Activated CD8-positive, alpha-beta memory T cell treated with anti-CD3 and anti-CD28 coated beads for 1 hour (primary cell): Measurements from ENCODE around the gene NOL9.
"Not testable (repeated sequence)": the region's sequence is repeated elsewhere in the genome, so short reads cannot be mapped to it uniquely, and the experiment has no call there.

Experiments used
- DNase-seq, 2 donors: peaks; one replicate each; pipeline ENCODE4 v3.0.0-alpha.2; 2020; ENCODE audit warnings: low read depth in 1 of 2; ENCODE audit errors: extremely low read depth in 1 of 2

Gene NOL9

GRCh38 chr1:6554031-6554906, at the start of gene NOL9:
NOL9 (minus strand) TSS chr1:6554513; CDS start chr1:6554502, 11 bp downstream.
- DNase-seq, result peak; percentile 78 to 91

DNA sequence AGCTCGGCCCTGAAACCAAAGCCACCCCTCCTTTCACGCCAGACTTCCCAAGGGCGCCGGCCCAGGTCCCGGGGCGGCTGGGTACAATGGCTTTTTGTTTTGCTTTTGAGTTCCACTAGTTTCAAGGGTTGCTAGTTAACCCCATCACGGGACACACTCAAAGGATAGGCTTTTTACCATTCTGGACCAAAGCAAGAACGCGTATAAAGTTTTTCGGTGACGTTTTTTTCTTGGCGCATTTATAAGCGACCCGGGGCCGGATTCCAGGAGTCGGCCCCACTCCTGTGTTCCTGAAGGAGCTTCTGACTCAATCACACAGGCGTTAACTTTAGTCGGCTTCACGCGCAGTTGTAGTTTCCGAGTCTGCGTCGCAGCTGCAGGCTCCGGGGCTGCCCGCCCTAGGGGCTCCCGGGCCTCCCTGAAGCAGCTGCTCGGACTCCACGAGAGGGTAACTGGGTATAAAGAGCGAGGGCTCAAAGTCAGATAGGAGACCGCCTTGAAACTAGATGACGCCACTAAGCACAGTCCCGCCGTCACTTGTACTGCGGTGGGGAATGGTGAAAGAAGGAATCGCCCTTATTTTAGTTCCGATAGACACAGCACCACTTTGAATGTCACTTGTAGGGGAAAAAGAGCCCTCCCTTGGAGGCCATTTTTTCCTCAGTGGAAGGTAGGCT, 49.1 kb upstream of the NOL9 start:
- no peak for DNase-seq

GRCh38 chr1:6602669-6603237, 48.4 kb upstream of the NOL9 start, which contains the start of gene KLHL21:
KLHL21 (minus strand) TSS chr1:6602869; CDS start chr1:6602817, 52 bp downstream.
- DNase-seq, result peak; percentile 58 to 80

GRCh38 chr1:6601923-6602668, 47.8 kb upstream of the NOL9 start:
- no peak for DNase-seq

DNA sequence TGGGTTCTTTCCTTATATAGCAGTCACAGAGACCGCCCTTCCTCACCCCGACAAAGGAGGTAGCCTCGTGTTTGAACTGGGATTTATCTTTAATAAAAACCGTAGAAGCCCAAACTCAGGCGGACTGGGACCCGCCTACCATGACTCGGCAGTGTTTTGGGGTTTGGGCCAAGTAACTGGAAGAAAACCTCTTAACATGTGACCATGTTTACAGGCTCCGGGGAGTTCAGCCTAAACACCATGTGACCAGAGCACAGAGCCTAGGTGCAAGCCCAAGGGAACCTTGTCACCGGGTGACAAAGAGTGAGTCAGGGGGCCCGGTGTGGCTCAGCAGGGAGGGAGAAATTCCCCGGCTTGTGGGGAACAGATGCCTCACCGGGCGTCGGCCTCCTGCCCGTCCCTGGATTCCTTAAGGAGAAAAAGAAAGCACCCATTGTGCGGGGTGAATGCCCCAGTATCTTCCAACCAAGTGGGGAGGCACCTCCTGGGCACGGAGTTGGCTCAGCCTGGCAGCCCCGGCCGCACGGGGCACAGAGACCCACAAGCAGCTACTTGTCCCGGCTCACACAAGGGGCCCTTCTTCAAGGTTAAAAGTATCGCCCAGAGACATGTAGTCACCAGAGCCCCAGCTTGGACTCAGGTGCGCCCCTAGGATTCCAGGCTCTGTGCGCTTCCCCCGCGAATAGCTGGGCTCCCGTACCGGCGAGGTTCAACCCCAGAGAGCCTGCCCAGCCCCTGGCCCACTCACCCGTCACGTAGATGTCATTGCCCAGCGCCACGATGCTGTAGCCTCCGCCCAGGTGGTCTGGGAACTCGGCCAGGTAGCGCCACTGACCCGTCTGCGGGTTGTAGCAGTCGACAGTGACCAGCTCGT, 47.0 kb upstream of the NOL9 start:
- DNase-seq, result no peak

- no peak for DNase-seq
Measured at GRCh38 chr1:6600410-6601048, 46.2 kb upstream of the NOL9 start.

- not testable (repeated sequence) for DNase-seq
Measured at GRCh38 chr1:6599991-6600390, 45.7 kb upstream of the NOL9 start.

- DNase-seq, result no peak
Measured at GRCh38 chr1:6599141-6599975, 45.0 kb upstream of the NOL9 start.

DNA sequence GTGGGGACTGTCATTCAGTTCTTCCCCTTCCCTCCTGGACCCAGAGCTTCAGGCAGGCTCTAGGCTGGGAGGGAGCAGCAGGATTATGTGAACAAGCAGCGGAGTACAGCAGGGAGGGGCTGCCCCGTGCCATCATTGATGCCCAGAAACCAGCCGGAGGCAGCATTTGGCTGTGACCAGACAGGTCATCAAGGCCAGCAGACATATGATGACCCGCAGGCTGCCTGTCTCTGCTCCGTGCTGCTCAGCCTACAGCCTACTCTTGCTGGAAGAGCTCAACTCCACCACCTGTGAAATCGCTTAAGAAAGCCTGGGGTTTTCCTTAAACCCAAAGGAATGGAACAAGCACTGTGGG, 43.4 kb upstream of the NOL9 start:
- DNase-seq, result no peak

- no peak for DNase-seq
Measured at GRCh38 chr1:6596886-6597776, 42.8 kb upstream of the NOL9 start.

DNA sequence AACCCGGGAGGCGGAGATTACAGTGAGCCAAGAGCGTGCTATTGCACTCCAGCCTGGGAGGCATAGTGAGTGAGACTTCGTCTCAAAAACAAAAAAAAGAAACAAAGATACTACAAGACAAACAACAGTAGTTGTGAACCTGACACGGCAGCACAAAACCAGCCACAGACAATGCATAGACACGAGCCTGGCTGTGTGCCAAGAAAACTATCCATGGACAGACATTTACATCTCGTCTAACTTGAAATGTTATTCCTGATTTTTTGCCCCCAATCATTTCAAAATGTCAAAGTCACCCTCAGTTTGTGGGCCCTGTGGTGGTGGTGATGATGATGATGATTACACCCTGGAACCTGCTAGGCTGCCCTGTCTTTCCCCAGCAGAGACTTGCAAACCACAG, 42.0 kb upstream of the NOL9 start:
- DNase-seq, result no peak

DNA sequence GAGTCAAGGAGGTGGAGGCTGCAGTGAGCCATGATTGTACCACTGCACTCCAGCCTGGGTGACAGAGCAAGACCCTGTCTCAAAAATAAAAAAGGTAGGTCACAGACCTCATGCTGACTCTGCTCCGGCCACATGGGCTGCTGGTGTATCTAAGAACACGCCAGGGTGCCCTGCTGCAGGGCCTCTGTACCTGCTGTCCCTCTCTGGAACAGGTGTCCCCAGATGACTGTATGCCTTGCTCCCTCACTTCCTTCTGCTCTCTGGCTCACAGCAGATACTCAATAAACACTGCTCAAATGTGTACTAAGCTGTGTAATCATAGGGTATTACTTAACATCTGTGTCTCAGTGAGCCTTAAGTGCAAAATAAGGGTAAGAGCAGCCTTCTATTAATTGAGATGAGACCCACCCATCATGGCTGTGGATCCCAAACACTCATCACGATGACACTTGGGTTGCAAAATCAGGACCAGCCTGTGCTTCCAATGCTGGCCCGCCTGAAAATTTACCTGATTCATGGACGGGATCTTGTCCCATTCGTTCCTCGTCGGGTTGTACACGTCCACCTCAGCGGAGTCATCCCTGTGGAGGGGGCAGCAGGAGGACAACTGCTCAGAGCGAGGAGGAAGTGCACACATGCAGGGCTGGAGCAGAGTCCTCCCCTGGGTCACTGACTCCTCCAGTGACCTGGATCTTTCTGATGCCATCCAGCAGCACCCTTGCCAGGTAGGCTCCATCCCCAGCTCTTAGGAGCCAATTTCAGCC, 40.8 kb upstream of the NOL9 start:
- no peak for DNase-seq

GRCh38 chr1:6593810-6594209, 39.5 kb upstream of the NOL9 start:
- no peak for DNase-seq

GRCh38 chr1:6592865-6593593, 38.7 kb upstream of the NOL9 start:
- no peak for DNase-seq

GRCh38 chr1:6592441-6592840, 38.1 kb upstream of the NOL9 start:
- no peak for DNase-seq

GRCh38 chr1:6591644-6592043, 37.3 kb upstream of the NOL9 start:
- no peak for DNase-seq
